H1 (cell line): ENCODE results near the gene NCSTN. TPM values are rescaled to one million over a fixed set of nuclear protein-coding genes. Genes with fewer than 3 reads are reported as not detected.

ENCODE experiments used
- CTCF ChIA-PET: fragments of 300-600 bp; sonication (Branson Sonifier 250); formaldehyde crosslinking; loops from one replicate; lab custom pipeline; 2021; ENCODE audit not compliant: partially characterized antibody; lab: Charles Lee
- POLR2A ChIA-PET: fragments of 300-600 bp; sonication (Branson Sonifier 250); formaldehyde crosslinking; loops from one replicate; lab custom pipeline; 2021; ENCODE audit warnings: inconsistent platforms; ENCODE audit not compliant: partially characterized antibody; lab: Charles Lee
- DNase-seq, 2 experiments: peaks; one replicate each; pipeline versions ENCODE4 v3.0.0 to v3.0.0-alpha.2; 2010 to 2022; ENCODE audit warnings: low spot score in 2 of 2, low read depth in 1 of 2, mixed read lengths in 1 of 2
- FAIRE-seq: peaks from 2 replicates; lab custom pipeline; 2011; peaks lifted over from hg19 to GRCh38; lab: Jason Lieb, UNC
- H2AFZ ChIP-seq: 2 replicates; pipeline ENCODE4 v1.8.1; 2012; ENCODE audit warnings: low read length, inconsistent platforms
- H2AK5ac ChIP-seq: 2 replicates; pipeline ENCODE4 v1.6.1; 2013; ENCODE audit warnings: low read depth, low read length
- H2BK120ac ChIP-seq: replicated peaks from 2 replicates; pipeline ENCODE3; 2013; ENCODE audit warnings: low read depth, low read length, inconsistent platforms
- H2BK12ac ChIP-seq: 2 replicates; pipeline ENCODE4 v1.6.1; 2013; ENCODE audit warnings: low read depth, low read length
- H2BK15ac ChIP-seq: 2 replicates; pipeline ENCODE4 v1.6.1; 2013; ENCODE audit warnings: low read length
- H2BK20ac ChIP-seq: 2 replicates; pipeline ENCODE4 v1.6.1; 2013; ENCODE audit warnings: low read length
- H2BK5ac ChIP-seq: 2 replicates; pipeline ENCODE4 v1.6.1; 2013; ENCODE audit warnings: low read depth, low read length
- H3K14ac ChIP-seq: 2 replicates; pipeline ENCODE4 v1.6.1; 2013; ENCODE audit warnings: inconsistent platforms; ENCODE audit not compliant: insufficient read length
- H3K18ac ChIP-seq: 2 replicates; pipeline ENCODE4 v1.6.1; 2013; ENCODE audit warnings: low read length; ENCODE audit errors: extremely low read depth
- H3K23ac ChIP-seq: 2 replicates; pipeline ENCODE4 v1.6.1; 2013; ENCODE audit warnings: inconsistent platforms; ENCODE audit not compliant: insufficient read length
- H3K23me2 ChIP-seq: 2 replicates; pipeline ENCODE4 v1.6.1; 2013; ENCODE audit warnings: low read depth, low read length
- H3K27ac ChIP-seq: 2 replicates; pipeline ENCODE4 v1.6.1; 2011; ENCODE audit warnings: low read depth, low read length, inconsistent platforms
- H3K27me3 ChIP-seq, 4 experiments: replicated peaks in 1 of 4; 1 replicate in 1 of 4; 2 replicates in 3 of 4; pipeline versions ENCODE4 v1.6.1 to v1.8.1; 2011 to 2013; ENCODE audit warnings: low read length in 3 of 4, mild to moderate bottlenecking in 3 of 4, inconsistent platforms in 2 of 4, mixed read lengths in 2 of 4, moderate library complexity in 1 of 4; ENCODE audit not compliant: control insufficient read depth in 3 of 4, insufficient read depth in 3 of 4; ENCODE audit errors: extremely low read depth in 1 of 4
- H3K36me3 ChIP-seq, 4 experiments: 2 replicates each; pipeline versions ENCODE4 v1.6.1 to v1.8.1; 2011 to 2013; ENCODE audit warnings: mild to moderate bottlenecking in 4 of 4, low read length in 3 of 4, moderate library complexity in 2 of 4, control low read depth in 1 of 4, inconsistent platforms in 1 of 4; ENCODE audit not compliant: insufficient read depth in 4 of 4, control insufficient read depth in 2 of 4
- H3K4ac ChIP-seq: replicated peaks from 2 replicates; pipeline ENCODE3; 2013; ENCODE audit warnings: low read length, low read depth, mixed read lengths, inconsistent platforms; ENCODE audit not compliant: insufficient read length
- H3K4me1 ChIP-seq, 4 experiments: replicated peaks in 1 of 4; 1 replicate in 1 of 4; 2 replicates in 3 of 4; pipeline versions ENCODE4 v1.6.1 to v1.8.1; 2011 to 2013; ENCODE audit warnings: low read length in 3 of 4, inconsistent platforms in 2 of 4, mixed read lengths in 1 of 4; ENCODE audit not compliant: insufficient read depth in 4 of 4, control insufficient read depth in 3 of 4
- H3K4me2 ChIP-seq, 2 experiments: 2 replicates each; pipeline versions ENCODE4 v1.6.1 to v1.8.1; 2011 to 2013; ENCODE audit warnings: low read depth in 2 of 2, low read length in 2 of 2, control low read depth in 1 of 2, inconsistent platforms in 1 of 2, mild to moderate bottlenecking in 1 of 2; ENCODE audit not compliant: insufficient read depth in 1 of 2
- H3K4me3 ChIP-seq, 4 experiments: fragments of 200-600, 300-600 bp in 1 of 4; sonication (generic), shearing (Covaris generic), sonication (Bioruptor Twin) in 1 of 4; 2 replicates each; pipeline versions ENCODE4 v1.5.1 to v1.8.1; 2011 to 2016; ENCODE audit warnings: low read length in 4 of 4, low read depth in 3 of 4, control low read depth in 2 of 4, inconsistent platforms in 2 of 4, mild to moderate bottlenecking in 2 of 4, mixed read lengths in 1 of 4, moderate library complexity in 1 of 4; ENCODE audit not compliant: insufficient read depth in 2 of 4; ENCODE audit errors: extremely low read depth in 1 of 4
- H3K56ac ChIP-seq: replicated peaks from 2 replicates; pipeline ENCODE3; 2013; ENCODE audit warnings: low read depth, mild to moderate bottlenecking, mixed read lengths, low read length, inconsistent platforms; ENCODE audit not compliant: insufficient read length
- H3K79me1 ChIP-seq: 2 replicates; pipeline ENCODE4 v1.6.1; 2013; ENCODE audit warnings: low read depth, low read length, control low read depth
- H3K79me2 ChIP-seq, 2 experiments: 2 replicates each; pipeline versions ENCODE4 v1.6.1 to v1.8.1; 2012 to 2013; ENCODE audit warnings: low read length in 2 of 2, mild to moderate bottlenecking in 2 of 2, inconsistent platforms in 1 of 2; ENCODE audit not compliant: insufficient read depth in 2 of 2, control insufficient read depth in 1 of 2
- H3K9ac ChIP-seq, 4 experiments: replicated peaks in 1 of 4; 1 replicate in 1 of 4; 2 replicates in 3 of 4; pipeline versions ENCODE4 v1.6.1 to v1.8.1; 2011 to 2013; ENCODE audit warnings: low read depth in 3 of 4, low read length in 3 of 4, control low read depth in 2 of 4, mild to moderate bottlenecking in 2 of 4, moderate library complexity in 2 of 4, inconsistent platforms in 1 of 4; ENCODE audit errors: extremely low read depth in 1 of 4
- H3K9me3 ChIP-seq, 2 experiments: 2 replicates each; pipeline versions ENCODE4 v1.6.1 to v1.8.1; 2012 to 2013; ENCODE audit warnings: mild to moderate bottlenecking in 2 of 2, moderate library complexity in 2 of 2, control low read depth in 1 of 2, inconsistent platforms in 1 of 2, low read depth in 1 of 2, low read length in 1 of 2, mixed read lengths in 1 of 2; ENCODE audit not compliant: insufficient read depth in 2 of 2
- H4K20me1 ChIP-seq, 2 experiments: replicated peaks in 1 of 2; 2 replicates each; pipeline versions ENCODE3 to v1.8.1; 2011 to 2013; ENCODE audit warnings: inconsistent platforms in 2 of 2, low read length in 2 of 2, mild to moderate bottlenecking in 1 of 2; ENCODE audit not compliant: insufficient read depth in 2 of 2, control insufficient read depth in 1 of 2
- H4K5ac ChIP-seq: 2 replicates; pipeline ENCODE4 v1.6.1; 2013; ENCODE audit warnings: low read length, low read depth, mixed read lengths, inconsistent platforms; ENCODE audit not compliant: insufficient read length
- H4K8ac ChIP-seq: 2 replicates; pipeline ENCODE4 v1.8.0; 2013; ENCODE audit warnings: mild to moderate bottlenecking, moderate library complexity, low read length, inconsistent platforms; ENCODE audit not compliant: insufficient read depth; ENCODE audit errors: extremely low read depth
- H4K91ac ChIP-seq: replicated peaks from 2 replicates; pipeline ENCODE3; 2013; ENCODE audit warnings: low read length, mixed read lengths, inconsistent platforms; ENCODE audit not compliant: insufficient read length
- CBX8 ChIP-seq: fragments of 300-800, 300-1000 bp; sonication (generic); IDR thresholded peaks from 2 replicates; pipeline ENCODE4 v1.7.1; 2016; ENCODE audit warnings: low read depth, low read length, borderline replicate concordance
- CEBPB ChIP-seq: IDR thresholded peaks from 2 replicates; pipeline ENCODE4 v1.6.1; 2012; ENCODE audit warnings: low read depth, low read length
- EP300 ChIP-seq, 2 experiments: IDR thresholded peaks; 1 replicate in 1 of 2; 2 replicates in 1 of 2; pipeline ENCODE4 v1.6.1; 2011 to 2012; ENCODE audit warnings: low read depth in 2 of 2, low read length in 2 of 2, mild to moderate bottlenecking in 2 of 2, borderline replicate concordance in 1 of 2, inconsistent platforms in 1 of 2, moderate library complexity in 1 of 2
- RAD21 ChIP-seq, 2 experiments: IDR thresholded peaks in 1 of 2; conservative IDR thresholded peaks in 1 of 2; 2 replicates each; pipeline ENCODE4 v1.6.1; 2011; ENCODE audit warnings: low read depth in 2 of 2, low read length in 2 of 2, improper control_type of control experiment in 1 of 2, inconsistent platforms in 1 of 2, mild to moderate bottlenecking in 1 of 2, moderate library complexity in 1 of 2
- TCF12 ChIP-seq: IDR thresholded peaks from 2 replicates; pipeline ENCODE4 v1.6.1; 2011; ENCODE audit warnings: low read depth, mild to moderate bottlenecking, low read length
- ZNF274 ChIP-seq: IDR thresholded peaks from 2 replicates; pipeline ENCODE4 v1.7.0; 2012; ENCODE audit warnings: low read length, borderline replicate concordance; ENCODE audit errors: extremely low read depth
- WGBS, 2 experiments: shearing (Covaris generic) in 1 of 2; methylation state at CpG; one replicate each; pipeline versions ENCODE4 v1.1.6 to v1.1.7; 2013 to 2015; ENCODE audit warnings: low lambda C conversion rate in 2 of 2, mixed read lengths in 2 of 2, inconsistent platforms in 1 of 2, low coverage in 1 of 2, missing lambda C conversion rate in 1 of 2; ENCODE audit not compliant: insufficient replicate concordance in 2 of 2, insufficient coverage in 1 of 2, insufficient read length in 1 of 2; ENCODE audit errors: extremely low coverage in 1 of 2, missing lambda C conversion rate in 1 of 2; 5-methylcytosine and 5-hydroxymethylcytosine counted together
- polyA plus RNA-seq, 7 experiments: library from polyadenylated mRNA; depleted of rRNA in 3 of 7; stranded (reverse) in 5 of 7; unstranded in 2 of 7; fragments of >200 nt in 5 of 7; fragments of 200-250 nt in 2 of 7; gene quantifications; 1 replicate in 5 of 7; 2 replicates in 1 of 7; 4 replicates in 1 of 7; pipeline versions ENCODE4 v1.2.1 to v1.2.3, GENCODE V29; 2011 to 2013; ENCODE audit warnings: missing spikeins in 2 of 7, mixed read lengths in 2 of 7
- total RNA-seq: library from RNA; stranded (reverse); fragmentation: NEBNext Ultra II Directional; extraction: Animal tissue kit (Norgen Biotek cat#: 25700); gene quantifications from 2 replicates; pipeline ENCODE4 v1.2.1, GENCODE V29; 2021
- TF ChIP-seq, protein P1 (sequence below): IDR thresholded peaks from 2 replicates; pipeline ENCODE4 v1.6.1; 2012; ENCODE audit warnings: inconsistent platforms

NCSTN gene
- total and polyA plus RNA-seq, 2 of the 8 experiments (the other 6 are each of a cell fraction or from before 2014, with no cell fraction given): 64.7 to 125 TPM

DNA sequence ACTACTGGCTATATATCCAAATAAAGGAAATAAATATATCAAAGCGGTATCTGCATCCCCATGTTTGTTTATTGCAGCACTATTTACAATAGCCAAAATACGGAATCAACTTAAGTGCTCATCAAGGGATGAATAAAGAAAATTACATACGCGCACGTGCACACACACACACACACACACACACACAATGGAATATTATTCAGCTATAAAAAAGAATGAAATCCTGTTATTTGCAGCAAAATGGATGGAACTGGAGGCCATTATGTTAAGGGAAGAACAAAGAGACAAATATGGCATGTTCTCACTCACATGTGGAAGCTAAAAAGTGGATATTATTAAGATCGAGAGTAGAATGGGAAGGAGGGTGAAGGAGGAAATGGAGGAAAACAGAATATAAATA is 20.4 kb upstream of the NCSTN start:
- Histone ChIP-seq H4K20me1 (peaks cover 0 to 1% of the 10 kb centered on the region in 2 experiments), H2BK120ac (no peak overlapping the region), H3K4ac (no peak overlapping the region), H3K9ac (no peak overlapping the region), H2BK20ac (no peak overlapping the region), H4K91ac (no peak overlapping the region), H2AK5ac (no peak overlapping the region), H3K4me2 (no peak overlapping the region), H3K23me2 (no peaks in the 10 kb centered on the region; the same call in 1 of the 2 replicates), H3K18ac (no peak overlapping the region), H3K14ac (no peak overlapping the region), H3K27me3 (no peaks in the 10 kb centered on the region), H3K79me1 (no peaks in the 10 kb centered on the region; the same call in 1 of the 2 replicates), H3K56ac (no peak overlapping the region), H3K4me3 (no peak overlapping the region), H2BK12ac (no peak overlapping the region), H3K23ac (no peak overlapping the region), H2AFZ (no peak overlapping the region), H3K9me3 (no peaks in the 10 kb centered on the region), H3K36me3 (peaks cover 10 to 53% (median 24%) of the 10 kb centered on the region in 4 experiments), H2BK15ac (no peak overlapping the region), H4K8ac (no peak overlapping the region), H3K4me1 (no peaks in the 10 kb centered on the region), H3K27ac (no peak overlapping the region), H4K5ac (no peak overlapping the region), H3K79me2 (peaks cover 0 to 5% of the 10 kb centered on the region in 2 experiments; a peak in 2 of 4 replicates), H2BK5ac (no peak overlapping the region)
- CTCF ChIA-PET: interaction anchor here (1.2 to 2.4 kb wide), 2 partner anchors 31 to 66 kb away, joined by 3 to 8 read pairs; no protein-coding TSS in a partner anchor
- POLR2A ChIA-PET: no interaction called here
- TF ChIP-seq RAD21 (IDR thresholded peaks at IDR 0.05 in 1 of 2, conservative IDR thresholded peaks at IDR 0.05 in 1 of 2; ENCODE audit: low read depth in 2 of 2, low read length in 2 of 2) (no peak), EP300 (IDR thresholded peaks at IDR 0.05; ENCODE audit: borderline replicate concordance in 1 of 2, low read depth in 2 of 2, low read length in 2 of 2) (no peak), CBX8 (no peak), CEBPB (no peak), TCF12 (no peak), ZNF274 (no peak)
- TF ChIP-seq, protein P1, sequence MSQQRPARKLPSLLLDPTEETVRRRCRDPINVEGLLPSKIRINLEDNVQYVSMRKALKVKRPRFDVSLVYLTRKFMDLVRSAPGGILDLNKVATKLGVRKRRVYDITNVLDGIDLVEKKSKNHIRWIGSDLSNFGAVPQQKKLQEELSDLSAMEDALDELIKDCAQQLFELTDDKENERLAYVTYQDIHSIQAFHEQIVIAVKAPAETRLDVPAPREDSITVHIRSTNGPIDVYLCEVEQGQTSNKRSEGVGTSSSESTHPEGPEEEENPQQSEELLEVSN: no peak
- DNase-seq: no peak
- no peak for FAIRE-seq
- whole genome bisulfite sequencing, 2 experiments: 96% methylated on average over 6 of the region's 6 CpGs; no CpG with 5 or more reads in 1 of the 2 experiments
